Suprapubic skin (tissue), 2 donors: Measurements from ENCODE around the gene CABLES1.

ENCODE experiments used
- EP300 ChIP-seq: sonication (generic); formaldehyde crosslinking; IDR thresholded peaks from one replicate; pipeline ENCODE4 v1.6.1; 2017; ENCODE audit warnings: antibody characterized with exemption
- POLR2A ChIP-seq, 2 donors: fragments of 450-650 bp; IDR thresholded peaks; one replicate each; pipeline ENCODE4 v1.6.1; 2017; ENCODE audit warnings: antibody characterized with exemption in 2 of 2, mild to moderate bottlenecking in 2 of 2, moderate library complexity in 2 of 2

DNA sequence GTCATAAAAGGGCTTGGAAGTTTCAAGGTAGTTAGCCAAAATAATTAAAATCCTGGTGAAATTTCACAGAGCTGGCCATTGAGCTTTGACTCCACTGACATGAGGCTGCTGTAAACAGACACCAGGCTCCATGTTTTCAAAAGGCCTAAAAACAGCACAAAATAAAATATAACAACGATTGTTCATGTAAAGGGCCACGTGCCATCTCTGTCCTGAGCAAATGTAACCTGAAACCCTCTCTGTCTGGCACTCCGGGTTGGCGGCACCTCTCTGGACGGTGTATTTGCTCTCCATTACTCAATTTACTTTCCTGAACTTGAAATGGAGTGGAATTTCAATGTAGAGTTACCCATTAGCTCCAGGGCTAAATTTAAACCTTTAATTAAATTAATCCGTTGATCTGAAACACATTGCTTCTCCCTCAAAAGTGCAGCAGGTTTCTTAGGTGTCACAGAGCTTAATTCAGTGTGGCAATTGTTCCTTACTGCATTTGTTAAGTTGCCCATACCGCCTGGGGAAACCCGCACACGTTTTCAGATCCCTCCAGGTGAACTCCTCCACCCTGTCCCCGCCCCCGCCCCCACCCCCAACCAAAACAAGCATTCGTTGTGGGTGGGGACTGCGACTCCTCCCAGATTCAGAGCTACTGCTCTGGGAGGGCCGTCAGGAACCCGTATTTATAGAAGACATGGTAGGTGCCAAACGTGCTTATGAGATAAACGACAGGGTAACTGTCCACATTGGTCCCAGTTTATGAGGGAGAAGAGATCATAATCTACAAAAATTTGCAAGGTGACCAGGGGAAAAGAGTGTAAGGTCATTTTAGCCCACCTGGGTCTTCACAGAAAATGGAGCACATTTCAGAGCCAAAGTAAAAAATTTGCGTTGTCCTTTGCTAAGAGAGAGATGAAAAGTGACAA is 1.2 kb upstream of the CABLES1 start:
- TF ChIP-seq POLR2A (IDR thresholded peaks at IDR 0.05): no peak
- no peak for TF ChIP-seq EP300
